ENCODE results near the gene JAKMIP2. TPM values are rescaled to one million over a fixed set of nuclear protein-coding genes. Genes with fewer than 3 reads are reported as not detected.

JAKMIP2 gene
- total RNA-seq (2022; extraction: Qiagen RNA extraction; ENCODE audit: low read depth): not detected in 5 replicates

GRCh38 chr5:147782110-147783028, at the start of gene JAKMIP2:
Gene JAKMIP2, minus strand, starts transcription at chr5:147782728. Its CDS starts 110,922 bp downstream, at chr5:147671806.

GRCh38 chr5:147831465-147831864, 48.9 kb upstream of the JAKMIP2 start, which contains the start of gene SPINK1:
Gene SPINK1, minus strand, starts transcription at chr5:147831671. Its CDS starts 94 bp downstream, at chr5:147831577.

Other genes with a start within 250 kb of the JAKMIP2 start
- 0.34 to 2.2 TPM (median 0.95 TPM) in 5 replicates for gene SPINK1, start 48.9 kb upstream of the JAKMIP2 start, total RNA-seq (2022; extraction: Qiagen RNA extraction; ENCODE audit: low read depth)
- not detected in 5 replicates for gene SCGB3A2, start 96.0 kb upstream of the JAKMIP2 start, total RNA-seq (2022; extraction: Qiagen RNA extraction; ENCODE audit: low read depth)
- gene C5orf46, start 123.8 kb upstream of the JAKMIP2 start, total RNA-seq (2022; extraction: Qiagen RNA extraction; ENCODE audit: low read depth): not detected in 5 replicates

All from A549 treated with GW870086 at 1 μM for 4 hours (cell line).